Activated naive CD8-positive, alpha-beta T cell treated with anti-CD3 and anti-CD28 coated beads for 36 hours (primary cell): ENCODE data around the gene PRKCA. TPM values are rescaled to one million over a fixed set of nuclear protein-coding genes. Genes with fewer than 3 reads are reported as not detected.
"Not testable (repeated sequence)": the region's sequence is repeated elsewhere in the genome, so short reads cannot be mapped to it uniquely, and the experiment has no call there.

Experiments
- DNase-seq: peaks from one replicate; pipeline ENCODE4 v3.0.0; 2021
- H3K27ac Mint-ChIP-seq: one replicate; pipeline ENCODE4 v1.8.0; 2022; ENCODE audit warnings: mild to moderate bottlenecking, moderate library complexity, mixed read lengths
- H3K27me3 Mint-ChIP-seq: one replicate; pipeline ENCODE4 v1.8.0; 2022; ENCODE audit warnings: mild to moderate bottlenecking, mixed read lengths
- H3K36me3 Mint-ChIP-seq: one replicate; pipeline ENCODE4 v1.8.0; 2021; ENCODE audit warnings: mild to moderate bottlenecking, mixed read lengths
- H3K4me1 Mint-ChIP-seq: one replicate; pipeline ENCODE4 v1.8.0; 2021; ENCODE audit warnings: mixed read lengths
- H3K4me3 Mint-ChIP-seq: one replicate; pipeline ENCODE4 v1.8.0; 2022; ENCODE audit warnings: mild to moderate bottlenecking, moderate library complexity, mixed read lengths
- H3K9me3 Mint-ChIP-seq: one replicate; pipeline ENCODE4 v1.8.0; 2022; ENCODE audit warnings: mixed read lengths
- total RNA-seq, 2 experiments: library from RNA; stranded (reverse); gene quantifications; one replicate each; pipeline ENCODE4 v1.2.3, GENCODE V29; 2021

Gene PRKCA
- total RNA-seq, 2 experiments from 2014 or later: 63.5 to 65.8 TPM

- not testable (repeated sequence) for H3K27me3 Mint-ChIP-seq, H3K4me3 Mint-ChIP-seq, DNase-seq, H3K27ac Mint-ChIP-seq, H3K9me3 Mint-ChIP-seq
- H3K4me1 Mint-ChIP-seq: peaks cover 25% of the 10 kb centered on the region
- peaks cover 31% of the 10 kb centered on the region for H3K36me3 Mint-ChIP-seq
Observed at GRCh38 chr17:66479230-66479889, 176.9 kb downstream of the PRKCA start.

GRCh38 chr17:66480243-66480642 lies 177.8 kb downstream of the PRKCA start:
- no peak for DNase-seq
- Mint-ChIP-seq H3K4me3 (no peak overlapping the region), H3K27ac (no peak overlapping the region), H3K4me1 (peaks cover 21% of the 10 kb centered on the region), H3K36me3 (peaks cover 34% of the 10 kb centered on the region), H3K9me3 (peaks cover 6% of the 10 kb centered on the region), H3K27me3 (no peaks in the 10 kb centered on the region)

GRCh38 chr17:66480802-66481201 lies 178.4 kb downstream of the PRKCA start:
- H3K36me3 Mint-ChIP-seq: peaks cover 36% of the 10 kb centered on the region
- peaks cover 6% of the 10 kb centered on the region for H3K9me3 Mint-ChIP-seq
- H3K27me3 Mint-ChIP-seq: no peaks in the 10 kb centered on the region
- no peak overlapping the region for H3K27ac Mint-ChIP-seq
- H3K4me1 Mint-ChIP-seq: peaks cover 21% of the 10 kb centered on the region
- H3K4me3 Mint-ChIP-seq: no peak overlapping the region
- no peak for DNase-seq

GRCh38 chr17:66481271-66481670 lies 178.9 kb downstream of the PRKCA start:
- Mint-ChIP-seq H3K9me3 (peaks cover 6% of the 10 kb centered on the region), H3K36me3 (peaks cover 36% of the 10 kb centered on the region), H3K27me3 (no peaks in the 10 kb centered on the region), H3K4me1 (peaks cover 18% of the 10 kb centered on the region), H3K4me3 (no peak overlapping the region), H3K27ac (no peak overlapping the region)
- DNase-seq: no peak

GRCh38 chr17:66483906-66484305 lies 181.5 kb downstream of the PRKCA start:
- Mint-ChIP-seq H3K4me3 (no peak overlapping the region), H3K27ac (no peak overlapping the region), H3K36me3 (peaks cover 31% of the 10 kb centered on the region), H3K9me3 (peaks cover 6% of the 10 kb centered on the region), H3K27me3 (no peaks in the 10 kb centered on the region), H3K4me1 (peaks cover 31% of the 10 kb centered on the region)
- DNase-seq: no peak

GRCh38 chr17:66485309-66485947 lies 183.0 kb downstream of the PRKCA start:
- H3K36me3 Mint-ChIP-seq: peaks cover 21% of the 10 kb centered on the region
- no peak overlapping the region for H3K4me3 Mint-ChIP-seq

GRCh38 chr17:66487121-66487520 lies 184.7 kb downstream of the PRKCA start:
- no peak for DNase-seq
- Mint-ChIP-seq H3K36me3 (peaks cover 24% of the 10 kb centered on the region), H3K9me3 (peaks cover 4% of the 10 kb centered on the region), H3K27me3 (no peaks in the 10 kb centered on the region), H3K27ac (no peak overlapping the region), H3K4me3 (no peak overlapping the region), H3K4me1 (peaks cover 37% of the 10 kb centered on the region)

More at GRCh38 chr17:66485309-66485947, 183.0 kb downstream of the PRKCA start:
- no peaks in the 10 kb centered on the region for H3K27me3 Mint-ChIP-seq
- H3K4me1 Mint-ChIP-seq: peaks cover 26% of the 10 kb centered on the region
- H3K9me3 Mint-ChIP-seq: peaks cover 4% of the 10 kb centered on the region
- no peak for DNase-seq
- H3K27ac Mint-ChIP-seq: no peak overlapping the region

- Mint-ChIP-seq H3K9me3 (peaks cover 4% of the 10 kb centered on the region), H3K36me3 (peaks cover 28% of the 10 kb centered on the region), H3K27me3 (no peaks in the 10 kb centered on the region), H3K27ac (no peak overlapping the region), H3K4me1 (peaks cover 42% of the 10 kb centered on the region), H3K4me3 (no peak overlapping the region)
- no peak for DNase-seq
Observed at GRCh38 chr17:66487981-66488468, 185.6 kb downstream of the PRKCA start.

GRCh38 chr17:66488864-66489263 lies 186.5 kb downstream of the PRKCA start:
- H3K9me3 Mint-ChIP-seq: peaks cover 4% of the 10 kb centered on the region
- H3K27ac Mint-ChIP-seq: no peak overlapping the region
- DNase-seq: no peak
- no peaks in the 10 kb centered on the region for H3K27me3 Mint-ChIP-seq
- peaks cover 26% of the 10 kb centered on the region for H3K36me3 Mint-ChIP-seq
- H3K4me3 Mint-ChIP-seq: no peak overlapping the region
- H3K4me1 Mint-ChIP-seq: peaks cover 51% of the 10 kb centered on the region

- H3K4me3 Mint-ChIP-seq, H3K9me3 Mint-ChIP-seq, H3K27ac Mint-ChIP-seq, DNase-seq, H3K27me3 Mint-ChIP-seq: not testable (repeated sequence)
- Mint-ChIP-seq H3K4me1 (peaks cover 56% of the 10 kb centered on the region), H3K36me3 (peaks cover 32% of the 10 kb centered on the region)
Observed at GRCh38 chr17:66489576-66489975, 187.2 kb downstream of the PRKCA start.

- no peaks in the 10 kb centered on the region for H3K27me3 Mint-ChIP-seq
- DNase-seq: peak; percentile 41
- H3K4me3 Mint-ChIP-seq: no peak overlapping the region
- peaks cover 55% of the 10 kb centered on the region for H3K4me1 Mint-ChIP-seq
- H3K9me3 Mint-ChIP-seq: peaks cover 5% of the 10 kb centered on the region
- H3K27ac Mint-ChIP-seq: peak overlapping the region; percentile 65
- peaks cover 37% of the 10 kb centered on the region for H3K36me3 Mint-ChIP-seq
Observed at GRCh38 chr17:66491213-66491612, 188.8 kb downstream of the PRKCA start.

GRCh38 chr17:66491665-66492064 lies 189.3 kb downstream of the PRKCA start:
- H3K27ac Mint-ChIP-seq: peak overlapping the region; percentile 65

GRCh38 chr17:66492080-66492479 lies 189.7 kb downstream of the PRKCA start:
- H3K27ac Mint-ChIP-seq: peak overlapping the region; percentile 18

More at GRCh38 chr17:66491665-66492064, 189.3 kb downstream of the PRKCA start:
- Mint-ChIP-seq H3K27me3 (no peaks in the 10 kb centered on the region), H3K4me3 (no peak overlapping the region), H3K36me3 (peaks cover 39% of the 10 kb centered on the region), H3K9me3 (peaks cover 5% of the 10 kb centered on the region), H3K4me1 (peaks cover 55% of the 10 kb centered on the region)
- DNase-seq: no peak

GRCh38 chr17:66492561-66493005 lies 190.2 kb downstream of the PRKCA start:
- DNase-seq: no peak
- Mint-ChIP-seq H3K27me3 (no peaks in the 10 kb centered on the region), H3K27ac (no peak overlapping the region), H3K36me3 (peaks cover 42% of the 10 kb centered on the region), H3K9me3 (peaks cover 1% of the 10 kb centered on the region), H3K4me3 (no peak overlapping the region), H3K4me1 (peaks cover 50% of the 10 kb centered on the region)

More at GRCh38 chr17:66492080-66492479, 189.7 kb downstream of the PRKCA start:
- peaks cover 40% of the 10 kb centered on the region for H3K36me3 Mint-ChIP-seq
- peaks cover 4% of the 10 kb centered on the region for H3K9me3 Mint-ChIP-seq
- H3K4me1 Mint-ChIP-seq: peaks cover 53% of the 10 kb centered on the region
- H3K27me3 Mint-ChIP-seq: no peaks in the 10 kb centered on the region
- H3K4me3 Mint-ChIP-seq: no peak overlapping the region
- DNase-seq: no peak

- Mint-ChIP-seq H3K27me3 (no peaks in the 10 kb centered on the region), H3K9me3 (peaks cover 1% of the 10 kb centered on the region), H3K4me1 (peaks cover 43% of the 10 kb centered on the region), H3K36me3 (peaks cover 47% of the 10 kb centered on the region), H3K4me3 (no peak overlapping the region), H3K27ac (peak overlapping the region; percentile 57)
- DNase-seq: no peak
Observed at GRCh38 chr17:66493283-66494019, 191.0 kb downstream of the PRKCA start.
